NK-92 (cell line): ENCODE data around the gene TBC1D22A.
"Not testable (repeated sequence)": the region's sequence is repeated elsewhere in the genome, so short reads cannot be mapped to it uniquely, and the experiment has no call there.

Source experiments
- DNase-seq: peaks from one replicate; lab custom pipeline; 2025; ENCODE audit not compliant: unreplicated experiment; lab: John Stamatoyannopoulos, UW

TBC1D22A gene

DNA sequence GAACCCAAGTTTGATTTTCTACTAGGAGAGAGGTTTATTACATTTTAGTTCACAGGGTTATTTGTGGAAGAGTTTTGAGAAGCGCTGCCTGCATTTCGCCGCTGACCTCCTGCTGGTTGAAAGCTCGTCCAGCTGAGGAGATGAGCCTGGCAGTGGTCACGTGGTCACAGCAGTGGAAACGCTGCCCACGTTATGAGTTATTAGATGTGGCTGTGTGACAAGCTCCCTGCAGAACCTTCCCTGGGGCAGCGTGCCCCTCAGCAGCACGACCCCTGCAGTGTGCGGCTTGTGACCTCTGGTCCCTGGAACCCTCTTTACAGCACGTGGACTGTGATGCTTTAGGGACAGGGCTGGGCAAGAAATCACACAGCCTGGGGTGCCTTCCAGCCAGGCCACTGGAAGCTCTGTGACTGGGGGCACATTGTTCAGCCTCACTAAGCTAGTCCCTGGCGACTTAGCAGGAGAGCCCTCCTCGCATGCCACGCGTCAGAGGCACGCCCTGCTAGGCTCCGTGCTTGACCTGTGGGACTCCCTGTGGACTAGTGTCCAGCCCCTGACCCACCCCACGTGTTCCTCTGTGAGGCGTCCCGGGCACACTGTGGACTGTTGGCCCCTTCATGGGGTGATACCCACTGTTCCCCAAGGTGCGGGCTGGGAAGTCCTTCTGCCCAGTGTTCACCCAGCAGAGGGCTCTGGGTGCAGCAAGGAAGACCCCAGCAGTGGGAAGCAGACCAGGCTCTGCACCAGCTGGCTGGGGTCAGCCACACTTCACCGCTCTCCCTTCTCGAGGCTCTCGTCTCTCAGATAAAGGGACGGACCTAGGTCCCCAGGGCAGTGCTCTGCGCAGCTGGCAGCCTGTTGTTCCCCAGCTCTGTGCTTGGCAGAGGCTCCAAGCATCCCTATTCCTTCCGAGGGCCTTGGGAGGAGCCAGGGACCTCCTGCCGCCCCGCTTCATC lies 349.5 kb downstream of the TBC1D22A start:
- DNase-seq: no peak

DNA sequence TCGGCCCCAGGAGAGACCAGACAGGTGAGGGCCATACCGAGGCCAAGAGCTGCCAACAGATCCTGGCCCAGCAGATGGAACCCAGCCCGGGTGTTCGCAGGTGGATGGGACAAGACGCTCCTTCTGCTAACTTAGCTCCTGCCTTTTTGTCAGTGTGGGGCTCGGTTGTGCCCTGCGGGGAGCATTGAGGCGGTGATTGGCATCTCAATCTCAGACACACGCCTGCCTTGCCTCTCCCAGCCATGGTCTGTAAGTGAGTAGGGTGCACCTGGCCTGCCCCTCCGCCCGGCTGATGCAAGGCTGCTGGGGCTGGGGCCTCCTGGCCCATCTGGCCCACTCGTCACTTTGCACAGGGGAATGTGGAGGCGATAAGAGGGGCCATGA lies 350.1 kb downstream of the TBC1D22A start:
- no peak for DNase-seq

DNA sequence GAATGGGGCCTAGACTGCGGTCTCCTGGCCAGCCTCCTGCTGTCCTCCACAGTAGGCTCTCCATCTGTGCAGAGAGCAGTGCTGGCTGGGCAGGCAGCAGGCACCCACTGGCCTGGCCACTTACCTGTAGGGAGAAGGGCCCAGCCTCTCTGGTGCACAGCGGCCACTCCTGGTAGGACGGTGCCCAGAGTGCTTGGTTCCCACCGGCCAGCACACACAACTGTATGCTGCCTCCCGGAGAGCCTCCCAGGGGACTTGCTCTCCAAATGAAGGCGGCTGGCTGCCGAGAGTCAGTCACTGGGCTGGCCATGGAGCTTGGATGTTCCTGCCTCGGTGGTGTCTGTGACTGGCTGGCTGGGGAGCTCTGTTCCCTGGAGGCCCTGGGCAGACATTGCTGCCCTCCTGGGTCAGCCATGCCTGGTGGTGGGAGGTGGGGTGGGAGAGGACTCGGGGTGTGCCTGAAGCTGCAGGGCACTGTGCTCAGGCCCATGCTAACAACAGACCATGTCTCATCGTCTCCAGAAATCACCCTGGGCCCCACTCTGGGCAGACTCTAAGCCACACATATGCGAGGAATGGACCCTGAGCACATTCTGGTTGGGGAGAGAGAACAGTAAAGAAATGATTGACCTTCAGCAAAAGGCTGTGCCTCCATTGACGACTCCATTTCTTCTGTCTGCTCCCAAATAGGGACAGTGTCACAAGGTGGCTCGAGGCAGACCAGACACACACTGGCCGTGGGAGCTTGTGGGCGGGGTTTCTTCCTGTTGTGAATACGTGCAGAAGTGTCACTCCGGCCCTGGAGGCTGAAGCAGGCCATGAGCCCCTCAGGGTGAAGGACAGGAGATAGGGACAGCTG lies 350.8 kb downstream of the TBC1D22A start:
- no peak for DNase-seq

DNA sequence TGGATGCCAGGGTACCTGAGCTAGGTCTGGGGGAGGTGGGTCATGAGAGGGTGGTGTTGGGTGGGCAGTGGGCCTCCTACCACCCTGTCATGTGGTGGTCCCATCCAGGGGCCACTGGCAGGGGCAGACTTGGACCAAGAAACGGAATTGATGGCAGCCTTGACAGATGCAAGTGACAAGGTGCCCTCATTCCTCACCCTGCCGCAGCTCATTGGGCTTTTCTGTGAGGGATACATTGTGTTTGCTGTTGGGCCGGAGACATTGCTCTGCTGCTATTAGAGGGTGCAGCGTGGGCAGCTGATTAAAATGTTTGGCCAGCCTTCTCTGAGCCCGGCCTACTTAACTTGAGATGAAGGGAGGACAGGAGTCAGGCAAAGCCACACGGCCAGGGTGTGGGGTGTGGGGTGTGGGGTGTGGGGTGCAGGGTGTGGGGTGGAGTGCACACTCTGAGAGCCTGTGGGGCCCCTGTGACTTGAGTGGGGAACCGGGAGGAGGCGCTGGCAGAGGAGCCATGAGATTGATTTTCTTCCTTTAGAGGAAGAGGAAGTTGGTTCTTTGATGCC lies 351.5 kb downstream of the TBC1D22A start:
- no peak for DNase-seq

DNA sequence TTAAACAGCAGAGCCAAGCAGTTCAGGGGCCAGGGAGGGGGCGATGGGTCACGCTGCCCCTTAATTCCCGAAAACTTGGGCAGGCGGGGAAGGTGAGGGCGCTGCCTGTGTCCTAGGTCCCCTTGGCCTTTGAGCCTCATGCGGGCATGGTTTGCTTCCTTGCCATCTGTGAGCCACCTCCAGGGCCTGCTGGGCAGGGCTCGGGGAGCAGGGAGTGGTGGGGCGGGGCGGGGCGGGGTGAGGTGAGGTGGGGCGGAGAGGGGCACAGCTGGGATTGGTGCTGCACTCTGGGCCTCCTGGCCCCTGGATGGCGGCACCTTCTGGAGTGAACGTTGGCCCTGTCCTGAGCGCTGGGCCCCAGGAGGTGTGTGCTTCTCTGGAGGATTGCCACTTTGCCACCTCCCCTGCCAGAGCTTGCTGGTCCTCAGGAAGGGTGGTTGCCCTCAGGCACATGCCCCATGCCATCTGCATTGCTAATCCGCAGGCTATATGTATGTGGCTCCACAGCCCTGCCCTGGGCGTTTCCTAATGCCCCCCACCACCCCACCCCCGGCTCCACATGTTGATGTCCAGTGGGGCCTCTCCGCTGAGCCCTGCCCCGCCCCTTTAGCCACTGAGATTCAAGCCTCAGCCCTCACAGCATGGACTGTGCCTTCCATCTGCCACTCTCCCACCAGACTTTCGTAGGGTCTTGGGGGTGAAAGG lies 352.5 kb downstream of the TBC1D22A start:
- DNase-seq: no peak

DNA sequence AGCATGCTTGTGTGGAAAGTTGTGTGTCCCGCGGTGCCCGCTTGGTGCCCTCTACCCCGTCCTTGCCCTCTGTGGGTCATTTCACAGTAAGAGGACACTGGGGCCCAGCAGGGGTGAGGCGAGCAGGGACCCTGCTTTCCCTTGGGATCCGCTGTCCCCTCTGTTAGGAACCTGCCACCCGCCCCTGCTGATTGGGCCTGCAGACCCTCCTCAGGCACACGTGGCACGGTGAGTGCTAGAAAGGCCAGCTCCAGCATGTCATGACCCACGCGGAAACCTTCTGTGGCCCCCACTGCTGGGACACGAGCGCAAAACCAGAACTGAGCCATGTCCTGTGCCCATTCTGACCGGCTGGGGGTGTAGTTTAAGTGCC lies 353.1 kb downstream of the TBC1D22A start:
- DNase-seq: no peak

DNA sequence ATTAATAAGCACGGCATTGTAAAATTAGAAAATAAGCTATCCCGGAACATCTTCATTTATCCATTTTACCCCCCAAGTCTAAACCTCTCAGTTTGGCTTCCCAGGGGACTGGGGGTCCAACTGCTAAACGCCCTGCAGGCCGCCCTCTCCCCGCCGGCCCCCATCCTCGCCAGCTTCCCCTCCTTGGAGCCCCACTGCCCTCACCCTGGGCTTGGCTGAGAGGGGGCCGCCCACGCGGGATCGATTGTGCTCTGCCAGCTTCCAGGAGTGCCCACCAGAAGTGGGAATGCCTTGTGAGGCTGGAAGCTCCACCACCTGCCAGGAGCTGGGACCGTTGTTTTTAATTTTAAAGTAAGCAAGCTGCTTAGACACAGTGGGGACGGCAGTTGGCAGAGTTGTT lies 353.5 kb downstream of the TBC1D22A start:
- no peak for DNase-seq

DNA sequence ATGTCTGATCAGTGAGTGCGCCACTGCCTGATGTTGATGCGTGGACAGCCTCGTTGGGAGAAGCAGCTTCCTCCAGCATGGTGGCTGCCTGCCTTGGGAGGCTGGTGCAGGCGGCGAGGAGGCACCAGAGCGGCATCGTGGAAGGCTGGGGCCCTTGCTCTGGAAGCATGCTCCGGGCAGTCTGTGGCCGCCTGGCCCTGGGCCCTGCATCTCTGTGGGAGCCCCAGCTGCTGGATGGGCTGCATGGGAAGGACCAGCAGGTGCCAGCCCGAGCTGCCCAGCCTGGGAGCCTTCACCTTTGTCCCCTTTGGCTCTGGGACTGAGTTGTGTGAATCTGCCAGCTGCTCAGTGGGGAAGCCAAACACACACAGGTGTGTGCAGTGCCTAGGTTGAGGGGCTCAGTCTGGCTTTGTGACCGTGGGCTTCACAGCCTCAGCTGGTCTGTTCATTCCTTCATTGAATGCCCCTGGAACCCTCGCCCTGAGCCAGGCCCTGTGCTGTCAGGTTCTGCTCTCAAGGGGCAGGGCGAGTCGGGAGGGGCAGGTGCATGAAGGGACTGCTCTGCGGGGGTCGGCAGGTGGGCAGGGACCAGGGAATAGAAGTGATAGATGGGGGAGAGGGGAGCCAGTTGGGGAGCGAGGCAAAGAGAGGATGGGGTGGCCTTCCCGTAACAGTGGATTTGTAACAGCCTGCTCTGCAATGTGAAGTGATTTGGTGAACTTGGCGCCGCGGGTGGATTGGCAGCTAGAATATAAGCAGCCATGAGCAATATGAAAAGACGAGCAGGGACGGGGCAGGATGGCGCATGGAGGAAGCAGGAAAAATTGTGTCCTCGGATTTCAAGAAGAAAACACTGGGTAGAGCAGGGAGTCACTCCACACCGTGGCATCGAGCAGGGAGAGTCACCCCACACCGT lies 354.2 kb downstream of the TBC1D22A start:
- no peak for DNase-seq

DNA sequence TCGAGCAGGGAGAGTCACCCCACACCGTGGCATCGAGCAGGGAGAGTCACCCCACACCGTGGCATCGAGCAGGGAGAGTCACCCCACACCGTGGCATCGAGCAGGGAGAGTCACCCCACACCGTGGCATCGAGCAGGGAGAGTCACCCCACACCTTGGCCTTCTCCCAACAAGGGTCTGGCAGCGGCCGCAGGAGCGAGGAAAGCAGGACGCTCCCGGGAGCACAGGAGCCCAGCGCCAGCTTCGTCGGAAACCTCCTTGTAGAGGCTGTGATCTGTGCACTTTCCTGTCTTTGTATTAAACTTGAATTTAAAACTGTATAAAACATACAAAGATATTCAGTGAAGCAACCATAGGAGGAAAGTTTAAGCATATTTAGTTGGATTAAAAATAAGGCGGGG lies 355.0 kb downstream of the TBC1D22A start:
- not testable (repeated sequence) for DNase-seq

DNA sequence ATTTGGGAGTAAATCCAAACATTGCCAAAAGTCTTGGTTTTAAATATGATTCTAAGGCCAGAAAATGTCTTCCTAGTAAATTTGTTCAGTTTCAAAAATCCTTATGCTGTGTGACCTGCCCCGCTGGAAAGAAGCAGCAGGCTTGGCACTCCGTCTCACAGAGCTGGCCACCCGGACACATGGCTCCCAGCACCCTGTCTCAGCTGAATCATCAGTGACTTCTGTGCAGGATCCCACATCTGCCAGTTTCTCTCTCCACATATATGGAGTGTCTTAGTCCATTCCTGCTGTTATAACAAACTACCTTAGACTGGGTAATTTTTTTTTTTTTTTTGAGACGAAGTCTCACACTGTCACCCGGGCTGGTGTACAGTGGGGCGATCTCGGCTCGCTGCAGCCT lies 356.7 kb downstream of the TBC1D22A start:
- no peak for DNase-seq

DNA sequence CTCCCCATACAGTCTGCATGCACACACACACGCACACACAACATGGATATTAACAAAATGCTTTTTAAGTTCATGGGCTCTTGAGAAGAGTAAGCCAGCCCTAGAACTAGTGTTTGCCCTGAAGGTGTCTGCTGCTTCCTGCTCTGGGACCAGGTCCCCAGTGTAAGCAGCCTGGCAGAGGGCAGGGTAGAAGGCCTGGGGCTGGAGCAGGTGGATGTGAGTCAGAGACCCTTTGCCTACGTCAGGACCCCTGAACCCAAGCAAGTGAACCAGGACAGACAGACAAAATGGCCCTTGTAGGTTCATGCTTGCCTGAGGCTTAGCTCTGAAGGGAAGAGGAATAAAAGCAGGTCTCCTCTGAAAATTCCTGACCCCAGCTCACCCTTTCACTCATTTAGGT lies 357.9 kb downstream of the TBC1D22A start:
- no peak for DNase-seq

DNA sequence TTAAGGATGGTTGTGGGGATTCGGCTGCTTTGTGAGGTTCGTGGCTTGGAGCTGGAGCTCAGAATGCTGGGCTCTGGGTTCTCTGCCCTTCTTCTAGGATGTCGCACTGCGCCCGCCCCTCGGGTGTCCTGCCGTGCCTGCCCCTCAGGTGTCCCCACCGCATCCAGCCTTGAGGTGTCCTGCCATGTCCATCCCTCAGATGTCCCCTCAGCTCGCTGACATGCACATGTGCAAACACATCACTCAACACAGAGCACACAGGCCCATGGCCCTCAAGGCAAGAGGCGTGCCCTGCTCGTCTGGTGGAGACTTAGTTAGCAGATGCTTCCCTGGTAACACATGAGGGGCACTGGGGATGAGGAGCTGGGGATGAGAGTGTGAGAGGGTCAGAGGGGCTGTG lies 359.3 kb downstream of the TBC1D22A start:
- no peak for DNase-seq

DNA sequence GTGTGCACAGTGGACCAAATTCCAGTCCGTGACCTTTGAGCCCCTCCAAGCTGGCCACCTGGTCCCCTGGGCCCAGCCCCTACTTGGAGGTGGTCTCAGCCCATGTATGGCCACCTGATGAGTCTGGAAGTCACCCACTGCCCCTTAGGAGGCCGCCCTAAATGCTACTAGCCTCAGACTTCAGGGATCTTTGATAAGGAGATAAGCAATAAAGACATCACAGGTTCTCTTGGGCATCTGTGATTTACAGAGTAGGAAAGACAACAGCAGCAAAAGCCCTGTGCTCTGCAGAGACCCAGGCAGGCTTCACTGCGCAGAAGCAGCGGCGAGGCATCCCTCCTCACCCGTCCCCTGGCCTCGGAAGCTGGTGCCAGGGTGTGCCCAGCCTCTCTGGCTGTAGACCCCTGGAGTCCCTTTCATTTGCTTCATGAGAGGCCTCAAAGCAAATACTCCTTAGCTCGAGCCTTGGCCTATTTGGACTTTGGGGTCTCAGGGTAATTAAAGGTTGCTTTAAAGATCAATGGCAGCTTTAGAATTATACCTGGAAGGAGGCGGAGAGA lies 360.1 kb downstream of the TBC1D22A start:
- DNase-seq: no peak

DNA sequence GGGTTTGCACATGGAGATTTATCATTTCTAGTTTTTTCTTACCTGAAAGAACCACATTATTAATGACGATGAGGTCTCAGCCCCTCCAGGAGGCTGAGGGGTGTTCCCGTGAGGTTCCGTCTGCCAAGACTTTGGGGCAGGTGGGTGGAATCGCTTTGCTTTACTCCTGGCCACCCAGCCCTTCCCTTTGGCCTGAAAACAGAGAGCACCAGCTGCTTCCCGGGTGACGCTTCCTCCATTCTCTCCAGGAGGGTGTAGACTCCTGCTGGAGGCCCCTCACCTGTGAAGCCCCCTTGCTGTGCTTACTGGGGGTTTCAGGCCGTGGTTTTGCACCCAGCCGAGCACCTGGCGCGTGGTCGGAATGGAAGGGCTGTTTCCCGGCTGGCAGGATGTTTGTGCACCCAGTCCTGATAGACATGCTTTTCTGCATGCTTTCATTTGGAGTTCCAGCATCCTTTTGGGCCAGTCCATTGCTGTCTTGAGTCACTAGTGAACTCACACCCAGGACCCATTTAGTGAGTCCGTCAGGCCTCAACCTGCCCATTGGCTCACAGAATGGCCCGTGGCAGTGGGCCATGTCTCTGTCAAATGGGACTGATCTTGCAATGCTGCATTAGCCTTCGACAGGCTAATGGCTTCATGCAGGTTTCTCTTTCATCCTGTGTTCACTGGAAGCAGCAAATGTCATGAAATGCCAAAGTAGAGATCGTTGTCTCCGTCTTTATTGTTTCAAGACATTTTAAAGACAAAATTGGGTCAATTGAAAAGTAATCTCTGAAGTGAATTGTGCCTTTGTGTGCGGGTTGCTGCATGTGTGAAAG lies 360.8 kb downstream of the TBC1D22A start:
- DNase-seq: no peak

DNA sequence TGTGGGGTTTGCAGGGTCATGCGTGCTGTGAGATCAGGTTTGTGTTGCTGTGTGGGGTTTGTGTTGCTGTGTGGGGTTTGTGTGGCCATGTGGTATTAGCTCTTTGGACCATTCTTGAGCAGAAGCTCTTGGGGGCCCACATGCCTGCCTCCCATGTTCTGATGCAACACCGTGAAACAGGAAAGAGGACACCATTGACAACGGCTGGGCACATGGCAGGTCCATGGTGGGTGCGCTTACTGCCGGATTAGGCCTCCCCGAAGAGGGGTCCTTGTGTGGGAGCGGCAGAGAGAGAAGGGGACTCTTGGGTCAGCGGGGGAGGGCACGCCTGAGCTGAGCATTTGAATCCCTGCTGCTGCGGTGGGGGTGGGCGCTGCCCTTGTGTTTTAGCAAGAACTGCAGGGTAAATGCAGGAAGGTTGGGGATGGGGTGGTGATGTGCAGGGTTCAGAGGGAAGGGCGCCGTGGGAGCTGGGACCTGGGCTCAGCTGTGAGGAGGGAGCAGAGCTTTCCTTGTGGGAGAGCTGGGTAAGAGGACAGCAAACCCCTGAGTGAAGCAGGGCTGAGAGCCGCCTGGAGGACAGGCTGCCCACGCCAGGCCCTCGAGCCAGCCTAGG lies 361.5 kb downstream of the TBC1D22A start:
- no peak for DNase-seq

DNA sequence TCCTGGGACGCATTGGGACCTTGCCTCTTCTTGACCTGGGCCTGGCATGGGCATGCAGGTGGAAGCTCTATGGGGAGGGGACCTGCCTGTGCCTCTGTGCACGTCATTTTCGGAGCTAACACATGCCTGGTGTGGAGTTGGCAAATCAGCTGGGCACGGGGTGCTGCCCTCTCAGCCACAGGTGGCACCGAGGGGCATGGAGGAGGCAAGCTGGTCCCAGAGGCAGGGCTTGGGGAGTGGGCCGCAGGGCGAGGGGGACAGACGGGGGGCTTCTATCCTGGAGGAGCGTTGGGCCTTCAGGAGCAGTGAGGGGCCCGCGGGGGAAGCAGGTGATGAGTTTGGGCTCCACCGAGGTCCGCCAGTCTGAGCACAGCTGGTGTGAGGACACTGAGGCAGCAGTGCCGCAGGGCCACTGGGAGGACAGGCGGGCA lies 362.0 kb downstream of the TBC1D22A start:
- no peak for DNase-seq

DNA sequence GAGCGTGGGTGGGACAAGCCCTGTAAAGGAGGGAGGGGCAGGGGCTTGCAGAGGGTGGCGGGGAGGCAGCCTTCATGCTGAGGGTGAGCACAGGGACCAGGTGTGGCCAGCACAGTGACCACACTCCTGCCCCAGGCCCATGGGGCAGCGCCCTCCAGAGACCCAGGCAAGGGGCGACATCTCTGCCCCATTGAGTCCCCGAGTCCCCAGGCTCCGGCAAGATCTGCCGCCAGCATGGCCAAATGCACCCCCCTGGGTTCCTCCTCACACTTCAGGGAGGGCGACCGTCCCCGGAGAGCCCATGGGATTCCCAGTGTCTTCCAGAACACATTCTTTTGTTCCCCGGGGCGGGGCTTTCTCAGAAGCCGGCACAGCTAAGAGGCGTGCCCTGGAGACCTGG lies 362.5 kb downstream of the TBC1D22A start:
- no peak for DNase-seq

DNA sequence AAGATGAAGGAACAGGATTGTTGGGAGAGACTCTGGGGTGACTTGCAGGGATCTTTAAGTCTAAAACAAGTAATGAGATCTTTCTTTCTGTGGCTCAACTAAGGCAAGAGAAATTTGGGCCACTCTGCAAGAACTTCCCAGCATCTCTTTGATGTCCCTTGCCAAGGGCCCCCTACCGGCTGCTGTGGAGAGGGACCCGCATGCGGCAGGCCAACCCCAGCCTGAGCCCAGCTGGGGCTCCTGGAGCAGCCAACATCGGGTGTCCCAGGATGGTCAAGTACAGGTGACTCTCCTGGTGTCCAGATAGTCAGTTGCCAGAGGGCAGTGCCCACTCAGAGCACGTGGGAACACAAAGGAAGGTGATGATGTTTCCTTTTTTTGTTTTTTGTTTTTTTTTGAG lies 363.2 kb downstream of the TBC1D22A start:
- no peak for DNase-seq
